Caco-2 (cell line): Measurements from ENCODE around the gene KCNAB1. TPM values are rescaled to one million over a fixed set of nuclear protein-coding genes. Genes with fewer than 3 reads are reported as not detected.

ENCODE experiments used
- BruUV-seq: library from RNA; stranded (reverse); fragments of 400-500 nt; replicated peaks from 2 replicates; lab custom pipeline; 2021; lab: Mats Ljungman, UMichigan
- CTCF ChIA-PET: fragments of 300-600 bp; sonication (Branson Sonifier 250); formaldehyde crosslinking; loops from one replicate; lab custom pipeline; 2022; ENCODE audit warnings: antibody characterized with exemption; lab: Charles Lee
- POLR2A ChIA-PET: fragments of 300-600 bp; sonication (Branson Sonifier 250); formaldehyde crosslinking; loops from one replicate; lab custom pipeline; 2022; ENCODE audit warnings: antibody characterized with exemption; lab: Charles Lee
- DNase-seq, 2 experiments: peaks; one replicate each; pipeline versions ENCODE4 v3.0.0 to v3.0.0-alpha.2; 2020 to 2022
- H3K27me3 ChIP-seq: replicated peaks from 2 replicates; pipeline ENCODE4 v1.6.0; 2011; ENCODE audit warnings: low read length; ENCODE audit not compliant: control insufficient read depth, insufficient read depth
- H3K36me3 ChIP-seq: 2 replicates; pipeline ENCODE4 v1.5.1; 2011; ENCODE audit warnings: low read length; ENCODE audit not compliant: control insufficient read depth, insufficient read depth
- H3K4me1 ChIP-seq: fragments of 250-450 bp; sonication (Bioruptor Pico); 2 replicates; pipeline ENCODE4 v1.5.1; 2020; ENCODE audit warnings: mild to moderate bottlenecking
- H3K4me3 ChIP-seq: 2 replicates; pipeline ENCODE4 v1.5.1; 2011; ENCODE audit warnings: low read depth, mild to moderate bottlenecking, control low read depth, low read length
- H3K9me3 ChIP-seq: fragments of 250-450 bp; sonication (Bioruptor Pico); 2 replicates; pipeline ENCODE4 v1.5.1; 2020; ENCODE audit warnings: mild to moderate bottlenecking, moderate library complexity
- H3K27ac Mint-ChIP-seq: one replicate; pipeline ENCODE4 v1.8.0; 2022; ENCODE audit warnings: mixed read lengths; ENCODE audit not compliant: unreplicated experiment
- H3K27me3 Mint-ChIP-seq: one replicate; pipeline ENCODE4 v1.8.0; 2022; ENCODE audit warnings: mixed read lengths; ENCODE audit not compliant: insufficient read depth, unreplicated experiment
- H3K36me3 Mint-ChIP-seq: one replicate; pipeline ENCODE4 v1.8.0; 2022; ENCODE audit warnings: mild to moderate bottlenecking, mixed read lengths; ENCODE audit not compliant: insufficient read depth, unreplicated experiment
- H3K4me1 Mint-ChIP-seq: one replicate; pipeline ENCODE4 v1.8.0; 2022; ENCODE audit warnings: low read depth, mixed read lengths; ENCODE audit not compliant: unreplicated experiment
- H3K4me3 Mint-ChIP-seq: one replicate; pipeline ENCODE4 v1.8.0; 2022; ENCODE audit warnings: mild to moderate bottlenecking, moderate library complexity, mixed read lengths; ENCODE audit not compliant: unreplicated experiment
- H3K9me3 Mint-ChIP-seq: one replicate; pipeline ENCODE4 v1.8.0; 2022; ENCODE audit warnings: mixed read lengths; ENCODE audit not compliant: unreplicated experiment
- CTCF ChIP-seq, 2 experiments: fragments of 200-600 bp in 1 of 2; IDR thresholded peaks; 1 replicate in 1 of 2; 2 replicates in 1 of 2; pipeline versions ENCODE4 v1.5.1 to v1.8.0; 2011 to 2022; ENCODE audit warnings: antibody characterized with exemption in 1 of 2, control low read depth in 1 of 2, inconsistent platforms in 1 of 2, low read depth in 1 of 2, low read length in 1 of 2, mild to moderate bottlenecking in 1 of 2, moderate library complexity in 1 of 2; ENCODE audit not compliant: insufficient read depth in 1 of 2, severe bottlenecking in 1 of 2, unreplicated experiment in 1 of 2
- intact Hi-C: fragments of 100-400 bp; cut with micrococcal nuclease; formaldehyde crosslinking; loops from one replicate; pipeline ENCODE4 v1.10.0; 2022; ENCODE audit not compliant: unreplicated experiment
- total RNA-seq: library from RNA; stranded (reverse); gene quantifications from 2 replicates; pipeline ENCODE4 v1.2.3, GENCODE V29; 2022

Gene KCNAB1
- total RNA-seq, 1 experiment from 2014 or later: 0.14 TPM

GRCh38 chr3:156311930-156312329, 191.6 kb downstream of the KCNAB1 start:
- no peak for DNase-seq
- Mint-ChIP-seq H3K9me3 (no peaks in the 10 kb centered on the region), H3K36me3 (no peaks in the 10 kb centered on the region), H3K27me3 (peaks cover 3% of the 10 kb centered on the region), H3K27ac (no peak overlapping the region), H3K4me1 (no peaks in the 10 kb centered on the region), H3K4me3 (no peak overlapping the region)
- no peak for TF ChIP-seq CTCF (IDR thresholded peaks at IDR 0.05; ENCODE audit: insufficient read depth in 1 of 2, low read depth in 1 of 2, low read length in 1 of 2, severe bottlenecking in 1 of 2, unreplicated experiment in 1 of 2)
- Histone ChIP-seq H3K9me3 (no peaks in the 10 kb centered on the region), H3K27me3 (no peaks in the 10 kb centered on the region; the same call in none of the 2 replicates), H3K36me3 (no peaks in the 10 kb centered on the region), H3K4me1 (no peaks in the 10 kb centered on the region), H3K4me3 (no peak overlapping the region)
- CTCF ChIA-PET: no interaction called here
- no TSS peak for BruUV-seq
- POLR2A ChIA-PET: no interaction called here
- intact Hi-C loops: no loop called here

GRCh38 chr3:156316076-156316475, 195.7 kb downstream of the KCNAB1 start:
- Histone ChIP-seq H3K9me3 (no peaks in the 10 kb centered on the region), H3K36me3 (no peaks in the 10 kb centered on the region), H3K4me3 (no peak overlapping the region), H3K4me1 (no peaks in the 10 kb centered on the region), H3K27me3 (no peaks in the 10 kb centered on the region)
- Mint-ChIP-seq H3K4me1 (no peaks in the 10 kb centered on the region), H3K27me3 (no peaks in the 10 kb centered on the region), H3K4me3 (no peak overlapping the region), H3K36me3 (no peaks in the 10 kb centered on the region), H3K27ac (no peak overlapping the region), H3K9me3 (no peaks in the 10 kb centered on the region)
- no peak for DNase-seq
- ChIA-PET CTCF (no interaction called here), POLR2A (no interaction called here)
- no TSS peak for BruUV-seq
- intact Hi-C loops: no loop called here
- TF ChIP-seq CTCF (IDR thresholded peaks at IDR 0.05; ENCODE audit: insufficient read depth in 1 of 2, low read depth in 1 of 2, low read length in 1 of 2, severe bottlenecking in 1 of 2, unreplicated experiment in 1 of 2): no peak

- no peaks in the 10 kb centered on the region for H3K9me3 ChIP-seq
- intact Hi-C loops: no loop called here
- CTCF ChIA-PET: no interaction called here
- H3K36me3 ChIP-seq: no peaks in the 10 kb centered on the region
- Mint-ChIP-seq H3K4me1 (no peaks in the 10 kb centered on the region), H3K27me3 (no peaks in the 10 kb centered on the region), H3K9me3 (no peaks in the 10 kb centered on the region), H3K27ac (no peak overlapping the region), H3K4me3 (no peak overlapping the region), H3K36me3 (no peaks in the 10 kb centered on the region)
- POLR2A ChIA-PET: no interaction called here
- DNase-seq: no peak
- H3K4me3 ChIP-seq: no peak overlapping the region
- no peaks in the 10 kb centered on the region for H3K27me3 ChIP-seq
- BruUV-seq: no TSS peak
- no peaks in the 10 kb centered on the region for H3K4me1 ChIP-seq
- TF ChIP-seq CTCF (IDR thresholded peaks at IDR 0.05; ENCODE audit: insufficient read depth in 1 of 2, low read depth in 1 of 2, low read length in 1 of 2, severe bottlenecking in 1 of 2, unreplicated experiment in 1 of 2): no peak
These were observed 197.2 kb downstream of the KCNAB1 start for GRCh38 chr3:156317462-156318074.
